ENCODE measurements around the gene TEFM. TPM values are rescaled to one million over a fixed set of nuclear protein-coding genes. Genes with fewer than 3 reads are reported as not detected.
"Not testable (repeated sequence)": the region's sequence is repeated elsewhere in the genome, so short reads cannot be mapped to it uniquely, and the experiment has no call there.

Gene TEFM
- total RNA-seq, 1 donor from 2014 or later = 11.8 TPM

- no peak for DNase-seq (ENCODE audit: low spot score)
- TF ChIP-seq CTCF (IDR thresholded peaks at IDR 0.05; ENCODE audit: unreplicated experiment) = no peak
- Mint-ChIP-seq H3K27me3 (ENCODE audit: unreplicated experiment) (peaks cover 15% of the 10 kb centered on the region), H3K4me3 (ENCODE audit: unreplicated experiment) (peak overlapping the region; percentile 73), H3K36me3 (ENCODE audit: low read depth, unreplicated experiment) (peaks cover 7% of the 10 kb centered on the region), H3K9me3 (ENCODE audit: unreplicated experiment) (no peaks in the 10 kb centered on the region), H3K4me1 (ENCODE audit: unreplicated experiment) (peaks cover 12% of the 10 kb centered on the region), H3K27ac (ENCODE audit: unreplicated experiment) (no peak overlapping the region)
These were observed 14.9 kb upstream of the TEFM start for GRCh38 chr17:30920683-30921543.

- Mint-ChIP-seq H3K27ac (ENCODE audit: unreplicated experiment) (no peak overlapping the region), H3K4me1 (ENCODE audit: unreplicated experiment) (peaks cover 12% of the 10 kb centered on the region), H3K27me3 (ENCODE audit: unreplicated experiment) (peaks cover 15% of the 10 kb centered on the region), H3K4me3 (ENCODE audit: unreplicated experiment) (no peak overlapping the region), H3K36me3 (ENCODE audit: low read depth, unreplicated experiment) (peaks cover 7% of the 10 kb centered on the region), H3K9me3 (ENCODE audit: unreplicated experiment) (no peaks in the 10 kb centered on the region)
- TF ChIP-seq CTCF (IDR thresholded peaks at IDR 0.05; ENCODE audit: unreplicated experiment) = no peak
- DNase-seq (ENCODE audit: low spot score) = no peak
These were observed 14.2 kb upstream of the TEFM start for GRCh38 chr17:30920282-30920681.

- Mint-ChIP-seq H3K4me1 (ENCODE audit: unreplicated experiment) (peaks cover 9% of the 10 kb centered on the region), H3K27me3 (ENCODE audit: unreplicated experiment) (peaks cover 1% of the 10 kb centered on the region), H3K27ac (ENCODE audit: unreplicated experiment) (no peak overlapping the region), H3K36me3 (ENCODE audit: low read depth, unreplicated experiment) (peaks cover 3% of the 10 kb centered on the region), H3K9me3 (ENCODE audit: unreplicated experiment) (no peaks in the 10 kb centered on the region), H3K4me3 (ENCODE audit: unreplicated experiment) (no peak overlapping the region)
- no peak for TF ChIP-seq CTCF (IDR thresholded peaks at IDR 0.05; ENCODE audit: unreplicated experiment)
- DNase-seq (ENCODE audit: low spot score) = no peak
These were observed 11.0 kb upstream of the TEFM start for GRCh38 chr17:30917050-30917449.

GRCh38 chr17:30915833-30916611, 10.0 kb upstream of the TEFM start:
- Mint-ChIP-seq H3K36me3 (ENCODE audit: low read depth, unreplicated experiment) (no peaks in the 10 kb centered on the region), H3K9me3 (ENCODE audit: unreplicated experiment) (no peaks in the 10 kb centered on the region), H3K27me3 (ENCODE audit: unreplicated experiment) (peaks cover 1% of the 10 kb centered on the region), H3K4me1 (ENCODE audit: unreplicated experiment) (peaks cover 4% of the 10 kb centered on the region), H3K27ac (ENCODE audit: unreplicated experiment) (no peak overlapping the region), H3K4me3 (ENCODE audit: unreplicated experiment) (no peak overlapping the region)
- TF ChIP-seq CTCF (IDR thresholded peaks at IDR 0.05; ENCODE audit: unreplicated experiment) = no peak
- no peak for DNase-seq (ENCODE audit: low spot score)

- Mint-ChIP-seq H3K9me3 (ENCODE audit: unreplicated experiment) (no peaks in the 10 kb centered on the region), H3K4me3 (ENCODE audit: unreplicated experiment) (no peak overlapping the region), H3K36me3 (ENCODE audit: low read depth, unreplicated experiment) (no peaks in the 10 kb centered on the region), H3K27me3 (ENCODE audit: unreplicated experiment) (no peaks in the 10 kb centered on the region), H3K4me1 (ENCODE audit: unreplicated experiment) (no peaks in the 10 kb centered on the region), H3K27ac (ENCODE audit: unreplicated experiment) (no peak overlapping the region)
- no peak for TF ChIP-seq CTCF (IDR thresholded peaks at IDR 0.05; ENCODE audit: unreplicated experiment)
- DNase-seq (ENCODE audit: low spot score) = no peak
These were observed 7.9 kb upstream of the TEFM start for GRCh38 chr17:30913955-30914354.

- not testable (repeated sequence) for H3K36me3 Mint-ChIP-seq (ENCODE audit: low read depth, unreplicated experiment); H3K4me3 Mint-ChIP-seq (ENCODE audit: unreplicated experiment)
These were observed 4.1 kb upstream of the TEFM start for GRCh38 chr17:30910151-30910550.

More at GRCh38 chr17:30910151-30910550, 4.1 kb upstream of the TEFM start:
- H3K4me1 Mint-ChIP-seq (ENCODE audit: unreplicated experiment); H3K27ac Mint-ChIP-seq (ENCODE audit: unreplicated experiment); H3K27me3 Mint-ChIP-seq (ENCODE audit: unreplicated experiment); H3K9me3 Mint-ChIP-seq (ENCODE audit: unreplicated experiment); DNase-seq (ENCODE audit: low spot score): not testable (repeated sequence)

Measured in endothelial cell (in vitro differentiated cells).